HepG2 (cell line): ENCODE results near the gene MLN. TPM values are rescaled to one million over a fixed set of nuclear protein-coding genes. Genes with fewer than 3 reads are reported as not detected.

Experiments used
- ATAC-seq: fragments of 200-7000 bp; cut with Tn5 transposase; 3 replicates; pipeline ENCODE4 v1.9.1; 2020; ENCODE audit warnings: mild to moderate bottlenecking, moderate library complexity
- BruUV-seq: library from RNA; stranded (reverse); fragments of 400-500 nt; replicated peaks from 2 replicates; lab custom pipeline; 2021; lab: Mats Ljungman, UMichigan
- CTCF ChIA-PET: fragments of 300-600 bp; formaldehyde crosslinking; extraction: SDS; loops from one replicate; lab custom pipeline; 2021; ENCODE audit warnings: low total read pairs, inconsistent platforms, low intra/inter-chr PET ratio; lab: Yijun Ruan, JAX
- POLR2A ChIA-PET: fragments of 350-600 bp; sonication (Branson Sonifier 250); formaldehyde crosslinking; loops from one replicate; lab custom pipeline; 2020; ENCODE audit warnings: antibody characterized with exemption, inconsistent platforms; lab: Yijun Ruan, JAX
- DNase-seq: peaks from one replicate; pipeline ENCODE4 v3.0.0-alpha.2; 2015; ENCODE audit warnings: low spot score
- FAIRE-seq: peaks from 3 replicates; lab custom pipeline; 2011; peaks lifted over from hg19 to GRCh38; lab: Jason Lieb, UNC
- H2AFZ ChIP-seq: one replicate; pipeline ENCODE4 v1.6.1; 2011; ENCODE audit warnings: low read length, inconsistent platforms
- H3K27ac ChIP-seq: fragments of 300-600 bp; 3 replicates; pipeline ENCODE4 v1.8.0; 2011; ENCODE audit warnings: mixed run types, mild to moderate bottlenecking, mixed read lengths, low read length, inconsistent platforms; ENCODE audit not compliant: insufficient read depth; ENCODE audit errors: extremely low read length
- H3K27me3 ChIP-seq, 2 experiments: fragments of 200-600 bp in 1 of 2; 2 replicates in 1 of 2; 3 replicates in 1 of 2; pipeline versions ENCODE4 v1.6.0 to v1.8.0; 2011; ENCODE audit warnings: low read length in 2 of 2, mild to moderate bottlenecking in 2 of 2, moderate library complexity in 2 of 2, inconsistent platforms in 1 of 2; ENCODE audit not compliant: insufficient read depth in 2 of 2, control insufficient read depth in 1 of 2
- H3K36me3 ChIP-seq, 2 experiments: fragments of 200-600 bp in 1 of 2; replicated peaks in 1 of 2; 2 replicates in 1 of 2; 3 replicates in 1 of 2; pipeline versions ENCODE4 v1.5.1 to v1.8.0; 2011; ENCODE audit warnings: low read length in 2 of 2, inconsistent platforms in 1 of 2; ENCODE audit not compliant: insufficient read depth in 2 of 2, control insufficient read depth in 1 of 2
- H3K4me1 ChIP-seq: 2 replicates; pipeline ENCODE4 v1.5.1; 2012; ENCODE audit warnings: low read length, inconsistent platforms; ENCODE audit not compliant: insufficient read depth
- H3K4me2 ChIP-seq: 2 replicates; pipeline ENCODE4 v1.6.0; 2011; ENCODE audit warnings: low read depth, low read length, inconsistent platforms
- H3K4me3 ChIP-seq, 3 experiments: fragments of 200-600 bp in 1 of 3; sonication (generic), shearing (Covaris generic) in 1 of 3; replicated peaks in 1 of 3; 2 replicates each; pipeline ENCODE4 v1.5.1; 2011 to 2016; ENCODE audit warnings: low read length in 3 of 3, inconsistent platforms in 2 of 3, low read depth in 2 of 3, mild to moderate bottlenecking in 2 of 3, control low read depth in 1 of 3, mixed read lengths in 1 of 3; ENCODE audit not compliant: insufficient read depth in 1 of 3
- H3K79me2 ChIP-seq: one replicate; pipeline ENCODE4 v1.6.1; 2011; ENCODE audit warnings: low read length, inconsistent platforms; ENCODE audit not compliant: insufficient read depth
- H3K9ac ChIP-seq: 2 replicates; pipeline ENCODE4 v1.6.0; 2011; ENCODE audit warnings: mild to moderate bottlenecking, low read depth, low read length, inconsistent platforms; ENCODE audit not compliant: insufficient read depth
- H3K9me3 ChIP-seq: 2 replicates; pipeline ENCODE4 v1.5.1; 2012; ENCODE audit warnings: mild to moderate bottlenecking, low read length
- H4K20me1 ChIP-seq: 2 replicates; pipeline ENCODE4 v1.6.0; 2011; ENCODE audit warnings: inconsistent platforms, mild to moderate bottlenecking, low read length, moderate library complexity; ENCODE audit not compliant: insufficient read depth
- BRCA1 ChIP-seq: sonication (generic); formaldehyde crosslinking; IDR thresholded peaks from 2 replicates; pipeline ENCODE4 v1.4.0; 2020; ENCODE audit warnings: missing genetic modification reagents
- HOXA5 ChIP-seq: sonication (generic); formaldehyde crosslinking; IDR thresholded peaks from 2 replicates; pipeline ENCODE4 v1.4.0; 2020; ENCODE audit warnings: missing genetic modification reagents
- NR2F6 ChIP-seq, 2 experiments: IDR thresholded peaks; 2 replicates each; pipeline ENCODE4 v1.6.1; 2016; ENCODE audit warnings: antibody characterized with exemption in 1 of 2, mild to moderate bottlenecking in 1 of 2
- SALL2 ChIP-seq: sonication (generic); formaldehyde crosslinking; IDR thresholded peaks from 2 replicates; pipeline ENCODE4 v1.8.1; 2023; ENCODE audit warnings: mild to moderate bottlenecking, missing genetic modification reagents, inconsistent platforms
- SATB2 ChIP-seq: sonication (generic); formaldehyde crosslinking; IDR thresholded peaks from 2 replicates; pipeline ENCODE4 v1.5.0; 2020; ENCODE audit warnings: missing genetic modification reagents
- ZNF205 ChIP-seq: IDR thresholded peaks from 2 replicates; pipeline ENCODE4 v1.6.1; 2018; ENCODE audit warnings: missing biosample characterization, missing genetic modification reagents
- WGBS: methylation state at CpG from one replicate; pipeline ENCODE4 v1.1.6; 2017; ENCODE audit warnings: low lambda C conversion rate; 5-methylcytosine and 5-hydroxymethylcytosine counted together
- in situ Hi-C: cut with HindIII; loops from 2 replicates; pipeline ENCODE4 v1.10.0; 2017; ENCODE audit warnings: low pct_unique_long_range_greater_than_20kb; ENCODE audit not compliant: extremely low pct_ligation_motif_present
- intact Hi-C: fragments of 100-400 bp; cut with micrococcal nuclease; formaldehyde crosslinking; loops from one replicate; pipeline ENCODE4 v1.10.0; 2022; ENCODE audit not compliant: unreplicated experiment
- polyA plus RNA-seq, 8 experiments: library from polyadenylated mRNA; depleted of rRNA in 3 of 8; stranded (reverse) in 7 of 8; unstranded in 1 of 8; fragments of >200 nt; fragmentation: Illumina TruSeq in 4 of 8; extraction: Trizol in 4 of 8; gene quantifications; 2 replicates each; pipeline versions ENCODE4 v1.2.1 to v1.2.3, GENCODE V29; 2011 to 2016; ENCODE audit warnings: low read depth in 4 of 8, missing spikeins in 1 of 8, mixed read lengths in 1 of 8; ENCODE audit not compliant: insufficient read depth in 1 of 8
- total RNA-seq, 5 experiments: library from RNA; depleted of rRNA; stranded (reverse); fragments of >200 nt; fragmentation: Illumina TruSeq; extraction: Trizol; gene quantifications; 2 replicates each; pipeline ENCODE4 v1.2.3, GENCODE V29; 2016; ENCODE audit warnings: low read depth in 1 of 5
- TF ChIP-seq, protein P1 (sequence below), 2 experiments: IDR thresholded peaks; 2 replicates each; pipeline ENCODE4 v1.6.1; 2011 to 2012; ENCODE audit warnings: low read length in 2 of 2, borderline replicate concordance in 1 of 2, low read depth in 1 of 2, mild to moderate bottlenecking in 1 of 2, moderate library complexity in 1 of 2
- TF ChIP-seq, protein P2 (sequence below): sonication (generic); formaldehyde crosslinking; conservative IDR thresholded peaks from 2 replicates; pipeline ENCODE4 v1.4.0; 2020; ENCODE audit warnings: mild to moderate bottlenecking, missing genetic modification reagents, moderate library complexity

The MLN gene
- total and polyA plus RNA-seq, 2 of the 13 experiments (the other 11 are each of a cell fraction or from before 2014, with no cell fraction given), result not detected

DNA sequence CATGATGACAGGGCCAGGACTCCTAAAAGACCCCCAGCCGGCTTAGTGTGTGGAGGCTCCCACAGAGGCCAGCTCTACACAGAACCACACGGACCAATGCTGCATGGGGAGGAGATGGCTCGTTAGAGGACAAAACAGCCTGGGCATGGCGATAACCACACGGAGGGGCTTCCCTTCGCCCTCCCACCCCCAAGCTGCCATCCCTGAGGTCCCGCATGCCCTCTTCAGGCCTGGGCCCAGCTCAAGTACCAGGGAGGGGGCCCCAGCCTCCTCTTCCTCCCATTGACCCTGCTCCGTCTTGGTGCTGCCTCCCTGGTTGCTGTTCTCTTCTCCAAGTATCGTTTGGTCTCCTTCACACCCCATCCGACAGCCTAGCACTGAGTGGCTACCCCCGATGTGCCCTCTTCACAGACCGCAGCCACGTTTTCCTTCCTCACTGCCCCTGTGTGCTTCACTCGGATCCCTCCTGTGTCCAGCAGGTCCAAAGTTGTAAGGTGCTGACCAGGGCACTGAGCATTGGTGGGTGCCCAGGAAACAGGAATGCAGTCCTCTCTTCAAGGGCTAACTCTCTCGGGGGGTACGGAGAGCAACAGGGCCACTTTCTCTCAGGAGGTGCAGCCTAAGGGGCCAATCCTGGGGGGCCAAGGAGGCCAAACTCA, 9.6 kb upstream of the MLN start:
- Histone ChIP-seq H3K27me3 (peaks cover 7 to 47% of the 10 kb centered on the region in 2 experiments; a peak in 3 of 5 replicates), H3K36me3 (no peaks in the 10 kb centered on the region), H2AFZ (no peak overlapping the region), H3K4me3 (no peak overlapping the region), H3K27ac (no peak overlapping the region), H3K4me1 (no peaks in the 10 kb centered on the region), H3K4me2 (no peak overlapping the region), H4K20me1 (peaks cover 6% of the 10 kb centered on the region; the same call in 1 of the 2 replicates), H3K9ac (no peak overlapping the region), H3K79me2 (no peaks in the 10 kb centered on the region), H3K9me3 (no peaks in the 10 kb centered on the region)
- CTCF ChIA-PET, result no interaction called here
- TF ChIP-seq SATB2, result no peak
- TF ChIP-seq, protein P1, sequence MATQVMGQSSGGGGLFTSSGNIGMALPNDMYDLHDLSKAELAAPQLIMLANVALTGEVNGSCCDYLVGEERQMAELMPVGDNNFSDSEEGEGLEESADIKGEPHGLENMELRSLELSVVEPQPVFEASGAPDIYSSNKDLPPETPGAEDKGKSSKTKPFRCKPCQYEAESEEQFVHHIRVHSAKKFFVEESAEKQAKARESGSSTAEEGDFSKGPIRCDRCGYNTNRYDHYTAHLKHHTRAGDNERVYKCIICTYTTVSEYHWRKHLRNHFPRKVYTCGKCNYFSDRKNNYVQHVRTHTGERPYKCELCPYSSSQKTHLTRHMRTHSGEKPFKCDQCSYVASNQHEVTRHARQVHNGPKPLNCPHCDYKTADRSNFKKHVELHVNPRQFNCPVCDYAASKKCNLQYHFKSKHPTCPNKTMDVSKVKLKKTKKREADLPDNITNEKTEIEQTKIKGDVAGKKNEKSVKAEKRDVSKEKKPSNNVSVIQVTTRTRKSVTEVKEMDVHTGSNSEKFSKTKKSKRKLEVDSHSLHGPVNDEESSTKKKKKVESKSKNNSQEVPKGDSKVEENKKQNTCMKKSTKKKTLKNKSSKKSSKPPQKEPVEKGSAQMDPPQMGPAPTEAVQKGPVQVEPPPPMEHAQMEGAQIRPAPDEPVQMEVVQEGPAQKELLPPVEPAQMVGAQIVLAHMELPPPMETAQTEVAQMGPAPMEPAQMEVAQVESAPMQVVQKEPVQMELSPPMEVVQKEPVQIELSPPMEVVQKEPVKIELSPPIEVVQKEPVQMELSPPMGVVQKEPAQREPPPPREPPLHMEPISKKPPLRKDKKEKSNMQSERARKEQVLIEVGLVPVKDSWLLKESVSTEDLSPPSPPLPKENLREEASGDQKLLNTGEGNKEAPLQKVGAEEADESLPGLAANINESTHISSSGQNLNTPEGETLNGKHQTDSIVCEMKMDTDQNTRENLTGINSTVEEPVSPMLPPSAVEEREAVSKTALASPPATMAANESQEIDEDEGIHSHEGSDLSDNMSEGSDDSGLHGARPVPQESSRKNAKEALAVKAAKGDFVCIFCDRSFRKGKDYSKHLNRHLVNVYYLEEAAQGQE (IDR thresholded peaks at IDR 0.05; ENCODE audit: borderline replicate concordance in 1 of 2, low read depth in 1 of 2, low read length in 2 of 2), result peak in 1 of 2 experiments; percentile 29; a peak in 1 of 4 replicates
- in situ Hi-C loops (no loop called here), intact Hi-C loops (no loop called here)
- FAIRE-seq, result no peak
- 50% methylated on average over 11 of the region's 16 CpGs for WGBS
- BruUV-seq, result no TSS peak
- no peak for DNase-seq
- POLR2A ChIA-PET, result interaction anchor here (0.7 kb wide), 1 partner anchor 25 kb away, joined by 3 read pairs; no protein-coding TSS in a partner anchor
- no peak for ATAC-seq

DNA sequence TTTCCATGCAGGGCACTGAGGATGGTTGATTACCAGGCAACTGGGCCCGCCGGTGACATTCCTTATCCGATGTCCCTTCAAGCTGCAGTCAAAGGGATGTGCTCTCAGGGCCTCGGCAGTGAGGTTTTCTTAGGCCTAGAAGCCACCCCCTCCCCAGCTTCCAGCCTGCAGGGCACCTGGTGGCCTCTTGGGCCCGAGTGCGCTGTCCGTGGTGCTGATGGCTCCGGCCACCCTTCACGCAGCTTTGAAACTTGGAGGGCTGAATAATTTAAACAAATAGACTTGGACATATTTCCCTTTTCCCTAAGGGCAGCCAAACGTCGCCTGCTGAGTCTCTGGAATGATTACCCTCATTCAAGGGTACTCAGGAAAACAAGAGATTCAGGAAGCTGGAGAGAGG, 8.9 kb upstream of the MLN start:
- DNase-seq (peak; percentile 48), ATAC-seq (peak; percentile 88), FAIRE-seq (no peak)
- Histone ChIP-seq H2AFZ (no peak overlapping the region), H3K4me1 (no peaks in the 10 kb centered on the region), H4K20me1 (peaks cover 6% of the 10 kb centered on the region; the same call in 1 of the 2 replicates), H3K9ac (no peak overlapping the region), H3K4me3 (no peak overlapping the region), H3K79me2 (no peaks in the 10 kb centered on the region), H3K27me3 (peaks cover 9 to 47% of the 10 kb centered on the region in 2 experiments; a peak in 4 of 5 replicates), H3K36me3 (no peaks in the 10 kb centered on the region), H3K27ac (no peak overlapping the region), H3K9me3 (no peaks in the 10 kb centered on the region), H3K4me2 (no peak overlapping the region)
- POLR2A ChIA-PET, result interaction anchor here (0.7 kb wide), 1 partner anchor 25 kb away, joined by 3 read pairs; no protein-coding TSS in a partner anchor
- 9% methylated on average over 10 of the region's 11 CpGs for WGBS
- intact Hi-C loops (no loop called here), in situ Hi-C loops (no loop called here)
- BruUV-seq, result no TSS peak
- CTCF ChIA-PET, result no interaction called here
- no peak for TF ChIP-seq NR2F6 (IDR thresholded peaks at IDR 0.05)
- peak; percentile 47; the same call in 1 of the 2 replicates for TF ChIP-seq NR2F6 (CRISPR knock-in tag; IDR thresholded peaks at IDR 0.05)
- peak; percentile 76; the same call in 1 of the 2 replicates for TF ChIP-seq SALL2 (CRISPR knock-in tag)
- peak; percentile 91 for TF ChIP-seq BRCA1 (CRISPR knock-in tag)
- peak; percentile 98 for TF ChIP-seq HOXA5 (CRISPR knock-in tag)
- TF ChIP-seq, protein P2, sequence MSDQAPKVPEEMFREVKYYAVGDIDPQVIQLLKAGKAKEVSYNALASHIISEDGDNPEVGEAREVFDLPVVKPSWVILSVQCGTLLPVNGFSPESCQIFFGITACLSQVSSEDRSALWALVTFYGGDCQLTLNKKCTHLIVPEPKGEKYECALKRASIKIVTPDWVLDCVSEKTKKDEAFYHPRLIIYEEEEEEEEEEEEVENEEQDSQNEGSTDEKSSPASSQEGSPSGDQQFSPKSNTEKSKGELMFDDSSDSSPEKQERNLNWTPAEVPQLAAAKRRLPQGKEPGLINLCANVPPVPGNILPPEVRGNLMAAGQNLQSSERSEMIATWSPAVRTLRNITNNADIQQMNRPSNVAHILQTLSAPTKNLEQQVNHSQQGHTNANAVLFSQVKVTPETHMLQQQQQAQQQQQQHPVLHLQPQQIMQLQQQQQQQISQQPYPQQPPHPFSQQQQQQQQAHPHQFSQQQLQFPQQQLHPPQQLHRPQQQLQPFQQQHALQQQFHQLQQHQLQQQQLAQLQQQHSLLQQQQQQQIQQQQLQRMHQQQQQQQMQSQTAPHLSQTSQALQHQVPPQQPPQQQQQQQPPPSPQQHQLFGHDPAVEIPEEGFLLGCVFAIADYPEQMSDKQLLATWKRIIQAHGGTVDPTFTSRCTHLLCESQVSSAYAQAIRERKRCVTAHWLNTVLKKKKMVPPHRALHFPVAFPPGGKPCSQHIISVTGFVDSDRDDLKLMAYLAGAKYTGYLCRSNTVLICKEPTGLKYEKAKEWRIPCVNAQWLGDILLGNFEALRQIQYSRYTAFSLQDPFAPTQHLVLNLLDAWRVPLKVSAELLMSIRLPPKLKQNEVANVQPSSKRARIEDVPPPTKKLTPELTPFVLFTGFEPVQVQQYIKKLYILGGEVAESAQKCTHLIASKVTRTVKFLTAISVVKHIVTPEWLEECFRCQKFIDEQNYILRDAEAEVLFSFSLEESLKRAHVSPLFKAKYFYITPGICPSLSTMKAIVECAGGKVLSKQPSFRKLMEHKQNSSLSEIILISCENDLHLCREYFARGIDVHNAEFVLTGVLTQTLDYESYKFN (CRISPR knock-in tag), result no peak; the same call in 1 of the 2 replicates
- TF ChIP-seq ZNF205 (CRISPR knock-in tag), result peak; percentile 71; the same call in 1 of the 2 replicates
